HL-60 (cell line): ENCODE measurements around the gene DDX56.

Experiments used
- CTCF ChIP-seq: IDR thresholded peaks from one replicate; pipeline ENCODE4 v1.5.1; 2011; ENCODE audit warnings: low read length, control low read depth, inconsistent platforms; ENCODE audit not compliant: insufficient read depth
- GABPA ChIP-seq: IDR thresholded peaks from 2 replicates; pipeline ENCODE4 v1.6.1; 2012; ENCODE audit warnings: low read depth
- POLR2AphosphoS5 ChIP-seq: IDR thresholded peaks from 2 replicates; pipeline ENCODE4 v1.6.1; 2012; ENCODE audit warnings: low read depth
- REST ChIP-seq: IDR thresholded peaks from 2 replicates; pipeline ENCODE4 v1.6.1; 2012; ENCODE audit warnings: low read depth; ENCODE audit not compliant: insufficient replicate concordance
- SPI1 ChIP-seq: IDR thresholded peaks from 2 replicates; pipeline ENCODE4 v1.6.1; 2012; ENCODE audit warnings: low read depth, mild to moderate bottlenecking, borderline replicate concordance

- TF ChIP-seq GABPA (no peak), CTCF (no peak), POLR2AphosphoS5 (no peak), REST (no peak), SPI1 (no peak)
Observed at GRCh38 chr7:44609829-44610228, 36.1 kb upstream of the DDX56 start.
